GM23248 (cell line): ENCODE measurements around the gene PSENEN. TPM values are rescaled to one million over a fixed set of nuclear protein-coding genes. Genes with fewer than 3 reads are reported as not detected.

Experiments
- DNase-seq: peaks from one replicate; pipeline ENCODE4 v3.0.0-alpha.2; 2015
- H2AFZ ChIP-seq: fragments of 200-600 bp; sonication (generic); 2 replicates; pipeline ENCODE4 v1.6.1; 2016; ENCODE audit warnings: antibody characterized with exemption
- H3F3A ChIP-seq: fragments of 200-600 bp; sonication (generic); 2 replicates; pipeline ENCODE4 v1.6.1; 2016; ENCODE audit warnings: mild to moderate bottlenecking, antibody characterized with exemption, mixed run types; ENCODE audit not compliant: insufficient read depth
- H3K27ac ChIP-seq: fragments of 200-600 bp; sonication (generic); 2 replicates; pipeline ENCODE4 v1.5.1; 2016; ENCODE audit warnings: mild to moderate bottlenecking
- H3K27me3 ChIP-seq: fragments of 200-600 bp; sonication (generic); replicated peaks from 2 replicates; pipeline ENCODE4 v1.6.1; 2016; ENCODE audit warnings: mild to moderate bottlenecking; ENCODE audit not compliant: insufficient read depth
- H3K36me3 ChIP-seq: fragments of 200-600 bp; sonication (generic); 2 replicates; pipeline ENCODE4 v1.6.1; 2016; ENCODE audit warnings: low read depth, mild to moderate bottlenecking
- H3K4me1 ChIP-seq: fragments of 200-600 bp; sonication (generic); 2 replicates; pipeline ENCODE4 v1.6.1; 2016; ENCODE audit warnings: mild to moderate bottlenecking; ENCODE audit not compliant: insufficient read depth
- H3K4me2 ChIP-seq: fragments of 200-600 bp; sonication (generic); one replicate; pipeline ENCODE4 v1.6.1; 2016; ENCODE audit warnings: mild to moderate bottlenecking; ENCODE audit not compliant: unreplicated experiment
- H3K4me3 ChIP-seq: fragments of 200-600 bp; sonication (generic); 2 replicates; pipeline ENCODE4 v1.5.1; 2016; ENCODE audit warnings: mild to moderate bottlenecking
- H3K79me2 ChIP-seq: fragments of 200-600 bp; sonication (generic); 2 replicates; pipeline ENCODE4 v1.6.1; 2016; ENCODE audit warnings: mild to moderate bottlenecking; ENCODE audit not compliant: insufficient read depth
- H3K9ac ChIP-seq: fragments of 200-600 bp; sonication (generic); 2 replicates; pipeline ENCODE4 v1.6.1; 2016; ENCODE audit warnings: mild to moderate bottlenecking
- H3K9me2 ChIP-seq: fragments of 200-600 bp; sonication (generic); 2 replicates; pipeline ENCODE4 v1.6.1; 2016; ENCODE audit warnings: mixed run types, mild to moderate bottlenecking, moderate library complexity; ENCODE audit not compliant: insufficient read depth
- H3K9me3 ChIP-seq: fragments of 200-600 bp; sonication (generic); one replicate; pipeline ENCODE4 v1.6.1; 2017; ENCODE audit warnings: low read depth
- H4K20me1 ChIP-seq: fragments of 200-600 bp; sonication (generic); 2 replicates; pipeline ENCODE4 v1.6.0; 2016; ENCODE audit not compliant: insufficient read depth
- EZH2 ChIP-seq: fragments of 200-600 bp; sonication (generic); IDR thresholded peaks from 2 replicates; pipeline ENCODE4 v1.6.1; 2018; ENCODE audit warnings: antibody characterized with exemption, mild to moderate bottlenecking; ENCODE audit not compliant: insufficient read depth, poor library complexity, severe bottlenecking
- EZH2phosphoT487 ChIP-seq: fragments of 200-600 bp; sonication (generic); IDR thresholded peaks from 2 replicates; pipeline ENCODE4 v1.6.1; 2018; ENCODE audit warnings: antibody characterized with exemption, moderate library complexity, mild to moderate bottlenecking, low read depth; ENCODE audit not compliant: insufficient read depth
- WGBS, 2 experiments: methylation state at CpG; one replicate each; pipeline ENCODE4 v1.1.6; 2015 to 2017; ENCODE audit warnings: low lambda C conversion rate in 2 of 2, low coverage in 1 of 2; ENCODE audit errors: missing lambda C conversion rate in 2 of 2; 5-methylcytosine and 5-hydroxymethylcytosine counted together
- in situ Hi-C: fragments of 300-500 bp; cut with MboI; formaldehyde crosslinking; loops from 2 replicates; pipeline ENCODE4 v1.15.0; 2020
- polyA plus RNA-seq: library from polyadenylated mRNA; unstranded; fragments of >200 nt; fragmentation: Nextera tagmentation; extraction: Ambion mirVana; gene quantifications from 2 replicates; pipeline ENCODE4 v1.2.1, GENCODE V29; 2016
- total RNA-seq: library from RNA; depleted of rRNA; stranded (reverse); fragments of >200 nt; shearing (Covaris generic); gene quantifications from 2 replicates; pipeline ENCODE4 v1.2.3, GENCODE V29; 2014

Gene PSENEN
- total and polyA plus RNA-seq, 2 experiments from 2014 or later: 21.6 to 108 TPM

DNA sequence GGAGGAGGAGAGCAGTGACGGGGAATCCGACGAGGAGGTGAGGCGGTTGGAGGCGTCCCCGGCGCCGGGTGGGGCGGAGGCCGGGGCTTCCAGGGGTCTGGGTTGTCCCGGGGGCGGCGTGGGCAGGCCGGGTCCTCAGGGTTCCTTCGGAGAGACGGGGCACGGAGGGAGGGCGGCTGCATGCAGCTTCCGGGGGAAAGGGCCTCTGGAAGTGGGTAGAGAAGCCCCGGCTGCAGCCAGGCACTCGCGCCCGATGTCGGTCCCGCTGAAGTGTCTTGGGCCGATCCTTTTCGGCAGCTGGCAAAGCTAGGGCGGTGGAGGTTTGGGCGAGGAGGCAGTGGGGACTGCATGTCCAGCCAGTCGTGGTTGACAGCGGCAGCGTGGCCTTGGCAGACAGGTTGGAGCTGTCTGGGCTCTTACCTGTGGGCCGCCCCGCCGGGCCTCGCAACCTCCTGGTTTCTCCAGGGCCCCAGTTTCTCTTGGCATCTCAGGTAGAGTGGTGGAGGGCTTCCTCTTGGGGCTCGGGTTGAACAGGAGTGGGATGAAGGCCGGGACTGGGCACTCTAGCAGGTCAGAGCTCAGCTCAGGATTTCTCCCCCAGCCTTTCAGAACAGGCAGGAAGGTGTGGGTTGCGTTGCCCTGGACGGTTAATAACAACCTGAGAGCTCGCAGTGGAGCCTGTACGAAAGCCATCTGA, 27.0 kb upstream of the PSENEN start:
- Histone ChIP-seq H2AFZ (0 out of 2 replicates have a peak overlapping the region, but pooled peaks have one; percentile 4), H3F3A (no peaks in the 10 kb centered on the region; the same call in 1 of the 2 replicates), H3K9ac (peak overlapping the region; percentile 94), H3K27me3 (no peaks in the 10 kb centered on the region), H3K9me3 (no peaks in the 10 kb centered on the region), H3K4me2 (peak overlapping the region; percentile 84), H3K4me1 (no peaks in the 10 kb centered on the region), H3K36me3 (0 out of 2 replicates have a peak, but pooled peaks cover 1% of the 10 kb centered on the region), H3K27ac (peak overlapping the region; percentile 77), H3K4me3 (peak overlapping the region; percentile 89), H3K79me2 (peaks cover 53% of the 10 kb centered on the region), H3K9me2 (no peaks in the 10 kb centered on the region), H4K20me1 (no peaks in the 10 kb centered on the region)
- 2 to 4% methylated on average over 22 to 33 of the region's 42 CpGs for WGBS, 2 experiments
- TF ChIP-seq EZH2phosphoT487 (no peak), EZH2 (no peak)
- DNase-seq: peak; percentile 62
- in situ Hi-C loops: no loop called here

DNA sequence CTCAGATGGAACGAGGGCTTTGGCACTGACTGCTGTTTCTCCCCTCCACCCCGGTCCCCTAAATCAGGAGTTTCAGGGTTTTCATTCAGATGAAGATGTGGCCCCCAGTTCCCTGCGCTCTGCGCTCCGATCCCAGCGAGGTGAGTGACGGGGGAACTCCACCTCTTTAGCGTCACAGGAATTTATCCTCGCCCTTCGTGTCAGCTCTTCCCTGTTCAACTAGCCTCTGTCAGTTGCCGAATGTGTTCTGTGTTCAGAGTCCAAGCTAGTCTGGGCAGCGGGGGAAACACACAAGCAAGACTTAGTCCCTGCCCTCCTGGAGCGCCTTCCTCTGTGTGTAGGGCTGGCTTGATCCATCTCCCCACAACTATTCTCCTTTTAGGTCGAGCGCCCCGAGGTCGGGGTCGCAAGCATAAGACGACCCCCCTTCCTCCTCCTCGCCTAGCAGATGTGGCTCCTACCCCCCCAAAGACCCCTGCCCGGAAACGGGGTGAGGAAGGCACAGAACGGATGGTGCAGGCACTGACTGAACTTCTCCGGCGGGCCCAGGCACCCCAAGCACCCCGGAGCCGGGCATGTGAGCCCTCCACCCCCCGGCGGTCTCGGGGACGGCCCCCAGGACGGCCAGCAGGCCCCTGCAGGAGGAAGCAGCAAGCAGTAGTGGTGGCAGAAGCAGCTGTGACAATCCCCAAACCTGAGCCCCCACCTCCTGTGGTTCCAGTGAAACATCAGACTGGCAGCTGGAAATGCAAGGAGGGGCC, 25.9 kb upstream of the PSENEN start:
- Histone ChIP-seq H3K4me3 (peak overlapping the region; percentile 89), H3F3A (no peaks in the 10 kb centered on the region; the same call in 1 of the 2 replicates)
- WGBS, 2 experiments: 81 to 82% methylated on average over 28 to 32 of the region's 32 CpGs

GRCh38 chr19:35720163-35720524, 25.3 kb upstream of the PSENEN start:
- 91 to 93% methylated on average over 9 of the region's 9 CpGs for WGBS, 2 experiments
- in situ Hi-C loops: no loop called here
- no peaks in the 10 kb centered on the region for H4K20me1 ChIP-seq
- H3K27me3 ChIP-seq: no peaks in the 10 kb centered on the region
- TF ChIP-seq EZH2: no peak
- TF ChIP-seq EZH2phosphoT487: no peak
- H3K27ac ChIP-seq: no peak overlapping the region
- no peak overlapping the region for H3K4me3 ChIP-seq
- no peaks in the 10 kb centered on the region for H3K4me1 ChIP-seq
- H2AFZ ChIP-seq: no peak overlapping the region
- H3F3A ChIP-seq: no peaks in the 10 kb centered on the region; the same call in 1 of the 2 replicates
- H3K9ac ChIP-seq: 0 out of 2 replicates have a peak overlapping the region, but pooled peaks have one; percentile 94
- H3K36me3 ChIP-seq: peaks cover 18% of the 10 kb centered on the region; the same call in 1 of the 2 replicates
- no peak overlapping the region for H3K4me2 ChIP-seq
- no peaks in the 10 kb centered on the region for H3K9me2 ChIP-seq
- peaks cover 57% of the 10 kb centered on the region for H3K79me2 ChIP-seq
- DNase-seq: no peak
- no peaks in the 10 kb centered on the region for H3K9me3 ChIP-seq

More for the DNA sequence above, 25.9 kb upstream of the PSENEN start:
- peaks cover 60% of the 10 kb centered on the region for H3K79me2 ChIP-seq
- H3K9me3 ChIP-seq: no peaks in the 10 kb centered on the region
- no peak overlapping the region for H3K27ac ChIP-seq
- no peak for DNase-seq
- in situ Hi-C loops: no loop called here
- no peaks in the 10 kb centered on the region for H3K9me2 ChIP-seq
- H3K36me3 ChIP-seq: peaks cover 12% of the 10 kb centered on the region; the same call in 1 of the 2 replicates
- no peaks in the 10 kb centered on the region for H4K20me1 ChIP-seq
- H3K9ac ChIP-seq: peak overlapping the region; percentile 94
- H3K27me3 ChIP-seq: no peaks in the 10 kb centered on the region
- TF ChIP-seq EZH2 (no peak), EZH2phosphoT487 (no peak)
- H3K4me2 ChIP-seq: peak overlapping the region; percentile 84
- H3K4me1 ChIP-seq: no peaks in the 10 kb centered on the region
- no peak overlapping the region for H2AFZ ChIP-seq

GRCh38 chr19:35720648-35721047, 24.8 kb upstream of the PSENEN start:
- Histone ChIP-seq H3K9me3 (no peaks in the 10 kb centered on the region), H4K20me1 (no peaks in the 10 kb centered on the region), H3K36me3 (peaks cover 21% of the 10 kb centered on the region; the same call in 1 of the 2 replicates), H3F3A (no peaks in the 10 kb centered on the region; the same call in 1 of the 2 replicates), H3K4me3 (no peak overlapping the region), H2AFZ (no peak overlapping the region), H3K27me3 (no peaks in the 10 kb centered on the region), H3K27ac (no peak overlapping the region), H3K79me2 (peaks cover 52% of the 10 kb centered on the region), H3K9ac (no peak overlapping the region), H3K4me1 (no peaks in the 10 kb centered on the region), H3K9me2 (no peaks in the 10 kb centered on the region), H3K4me2 (no peak overlapping the region)
- in situ Hi-C loops: no loop called here
- TF ChIP-seq EZH2 (no peak), EZH2phosphoT487 (no peak)
- WGBS, 2 experiments: 83% methylated on average over 15 to 17 of the region's 17 CpGs
- no peak for DNase-seq
